Upper lobe of left lung (tissue), 4 donors: ENCODE data around the gene LZTS3.

Experiments used
- EP300 ChIP-seq, 4 donors: sonication (generic); formaldehyde crosslinking; IDR thresholded peaks; one replicate each; pipeline ENCODE4 v1.5.1; 2017; ENCODE audit warnings: antibody characterized with exemption in 4 of 4, control low read depth in 2 of 4
- TF ChIP-seq, protein P1 (sequence below), 6 experiments: fragments of 450-650 bp in 4 of 6; fragments of 200-600 bp in 2 of 6; sonication (generic) in 2 of 6; IDR thresholded peaks; one replicate each; pipeline ENCODE4 v1.5.1; 2016 to 2019; ENCODE audit warnings: antibody characterized with exemption in 6 of 6

DNA sequence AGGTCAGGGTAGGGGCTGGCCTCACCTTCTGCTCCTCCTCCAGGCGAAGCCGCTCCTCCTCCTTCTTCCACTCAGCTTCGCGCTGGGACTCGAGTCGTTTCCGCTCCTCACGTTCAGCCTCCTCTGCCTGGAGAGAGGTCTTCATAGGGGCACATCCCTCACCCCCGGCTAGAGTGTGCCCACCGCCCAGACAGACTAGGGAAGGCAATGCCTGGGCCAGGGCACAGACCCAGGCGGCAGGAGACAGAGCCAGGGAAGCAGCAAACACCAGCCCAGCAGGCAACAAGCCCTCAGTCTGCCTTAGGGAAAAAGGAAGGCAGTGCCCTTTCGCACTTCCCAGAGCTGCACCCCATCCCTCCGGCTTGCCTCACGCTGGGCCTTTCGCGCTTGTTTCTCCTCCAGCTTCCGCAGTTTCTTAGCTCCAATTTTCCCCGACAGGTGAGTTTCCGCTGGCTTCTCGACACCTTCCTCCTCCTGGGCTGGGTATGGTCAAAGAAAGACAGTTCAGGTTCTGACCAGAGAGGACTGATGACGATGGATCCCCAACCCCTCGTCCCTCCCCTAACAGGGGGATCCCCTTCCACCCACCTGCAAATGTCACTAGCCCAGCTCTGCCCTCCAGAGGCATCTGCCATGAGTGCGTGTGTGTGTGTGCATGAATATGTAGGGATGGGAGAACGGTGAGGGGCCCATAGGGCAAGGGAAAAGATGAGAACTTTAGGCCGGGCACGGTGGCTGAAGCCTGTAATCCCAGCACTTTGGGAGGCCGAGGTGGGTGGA is 26.8 kb upstream of the LZTS3 start:
- TF ChIP-seq EP300 (IDR thresholded peaks at IDR 0.05): no peak
- TF ChIP-seq, protein P1, sequence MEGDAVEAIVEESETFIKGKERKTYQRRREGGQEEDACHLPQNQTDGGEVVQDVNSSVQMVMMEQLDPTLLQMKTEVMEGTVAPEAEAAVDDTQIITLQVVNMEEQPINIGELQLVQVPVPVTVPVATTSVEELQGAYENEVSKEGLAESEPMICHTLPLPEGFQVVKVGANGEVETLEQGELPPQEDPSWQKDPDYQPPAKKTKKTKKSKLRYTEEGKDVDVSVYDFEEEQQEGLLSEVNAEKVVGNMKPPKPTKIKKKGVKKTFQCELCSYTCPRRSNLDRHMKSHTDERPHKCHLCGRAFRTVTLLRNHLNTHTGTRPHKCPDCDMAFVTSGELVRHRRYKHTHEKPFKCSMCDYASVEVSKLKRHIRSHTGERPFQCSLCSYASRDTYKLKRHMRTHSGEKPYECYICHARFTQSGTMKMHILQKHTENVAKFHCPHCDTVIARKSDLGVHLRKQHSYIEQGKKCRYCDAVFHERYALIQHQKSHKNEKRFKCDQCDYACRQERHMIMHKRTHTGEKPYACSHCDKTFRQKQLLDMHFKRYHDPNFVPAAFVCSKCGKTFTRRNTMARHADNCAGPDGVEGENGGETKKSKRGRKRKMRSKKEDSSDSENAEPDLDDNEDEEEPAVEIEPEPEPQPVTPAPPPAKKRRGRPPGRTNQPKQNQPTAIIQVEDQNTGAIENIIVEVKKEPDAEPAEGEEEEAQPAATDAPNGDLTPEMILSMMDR (IDR thresholded peaks at IDR 0.05): no peak
